KMS-11 (cell line): ENCODE results near the gene GSTT4.

Experiments
- H2AFZ ChIP-seq: fragments of 200-600 bp; sonication (generic); 2 replicates; pipeline ENCODE4 v1.6.1; 2016; ENCODE audit warnings: antibody characterized with exemption, mixed run types, low read depth
- H3K27ac ChIP-seq: fragments of 200-600 bp; sonication (generic); 2 replicates; pipeline ENCODE4 v1.6.1; 2016; ENCODE audit warnings: mild to moderate bottlenecking, mixed run types
- H3K27me3 ChIP-seq: fragments of 200-600 bp; sonication (generic); 2 replicates; pipeline ENCODE4 v1.6.1; 2017; ENCODE audit warnings: mild to moderate bottlenecking, low read depth, mixed run types, moderate library complexity; ENCODE audit not compliant: insufficient read depth
- H3K36me3 ChIP-seq: fragments of 200-600 bp; sonication (generic); 2 replicates; pipeline ENCODE4 v1.6.1; 2017; ENCODE audit warnings: mild to moderate bottlenecking, mixed run types; ENCODE audit not compliant: insufficient read depth
- H3K4me1 ChIP-seq: fragments of 200-600 bp; sonication (generic); 2 replicates; pipeline ENCODE4 v1.6.1; 2016; ENCODE audit warnings: mild to moderate bottlenecking, low read depth, mixed run types; ENCODE audit not compliant: poor library complexity, severe bottlenecking
- H3K4me2 ChIP-seq: fragments of 200-600 bp; sonication (generic); 2 replicates; pipeline ENCODE4 v1.7.0; 2016; ENCODE audit warnings: mild to moderate bottlenecking, mixed run types
- H3K4me3 ChIP-seq: fragments of 200-600 bp; sonication (generic); IDR thresholded peaks from 2 replicates; pipeline ENCODE4 v1.6.1; 2017; ENCODE audit warnings: low read depth, low read length, mixed read lengths; ENCODE audit not compliant: insufficient read depth
- H3K79me2 ChIP-seq: fragments of 200-600 bp; sonication (generic); 2 replicates; pipeline ENCODE4 v1.6.1; 2016; ENCODE audit warnings: low read depth, mixed run types; ENCODE audit not compliant: insufficient read depth
- H3K9ac ChIP-seq: fragments of 200-600 bp; sonication (generic); 2 replicates; pipeline ENCODE4 v1.6.1; 2016; ENCODE audit warnings: mild to moderate bottlenecking, mixed run types
- H4K20me1 ChIP-seq: fragments of 200-600 bp; sonication (generic); 2 replicates; pipeline ENCODE4 v1.6.1; 2016; ENCODE audit warnings: mild to moderate bottlenecking, mixed run types; ENCODE audit not compliant: insufficient read depth
- TF ChIP-seq, protein P1 (sequence below): fragments of 200-600 bp; sonication (generic); conservative IDR thresholded peaks from 2 replicates; pipeline ENCODE4 v1.6.1; 2017; ENCODE audit warnings: low read depth, mild to moderate bottlenecking, antibody characterized with exemption, low read length, moderate library complexity, mixed read lengths

GSTT4 gene

DNA sequence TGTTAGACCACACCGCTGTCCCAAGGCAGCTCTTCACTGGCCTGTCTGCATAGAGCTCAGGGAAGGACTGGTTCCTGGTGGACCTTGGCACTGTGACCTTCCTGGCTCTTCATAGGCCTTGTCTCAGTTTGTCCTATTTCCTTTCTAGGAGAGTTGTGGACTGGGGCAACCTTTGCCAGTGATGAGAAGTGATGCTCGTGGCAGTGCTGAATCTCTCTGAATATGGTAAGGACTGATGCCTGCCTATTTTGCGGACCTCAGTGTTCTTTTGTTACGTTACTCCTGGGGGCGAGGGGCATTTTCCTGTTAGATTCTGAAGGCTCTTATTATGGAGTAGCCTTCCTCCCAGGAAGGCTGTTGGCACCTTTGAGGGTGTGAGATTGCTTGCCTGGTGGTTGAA lies 30.0 kb upstream of the GSTT4 start:
- Histone ChIP-seq H3K36me3 (no peaks in the 10 kb centered on the region), H3K4me1 (peaks cover 2% of the 10 kb centered on the region), H2AFZ (no peak overlapping the region), H4K20me1 (no peaks in the 10 kb centered on the region), H3K27ac (no peak overlapping the region), H3K9ac (no peak overlapping the region), H3K4me2 (no peak overlapping the region), H3K79me2 (no peaks in the 10 kb centered on the region; the same call in 1 of the 2 replicates), H3K27me3 (no peaks in the 10 kb centered on the region), H3K4me3 (no peak overlapping the region)
- TF ChIP-seq, protein P1, sequence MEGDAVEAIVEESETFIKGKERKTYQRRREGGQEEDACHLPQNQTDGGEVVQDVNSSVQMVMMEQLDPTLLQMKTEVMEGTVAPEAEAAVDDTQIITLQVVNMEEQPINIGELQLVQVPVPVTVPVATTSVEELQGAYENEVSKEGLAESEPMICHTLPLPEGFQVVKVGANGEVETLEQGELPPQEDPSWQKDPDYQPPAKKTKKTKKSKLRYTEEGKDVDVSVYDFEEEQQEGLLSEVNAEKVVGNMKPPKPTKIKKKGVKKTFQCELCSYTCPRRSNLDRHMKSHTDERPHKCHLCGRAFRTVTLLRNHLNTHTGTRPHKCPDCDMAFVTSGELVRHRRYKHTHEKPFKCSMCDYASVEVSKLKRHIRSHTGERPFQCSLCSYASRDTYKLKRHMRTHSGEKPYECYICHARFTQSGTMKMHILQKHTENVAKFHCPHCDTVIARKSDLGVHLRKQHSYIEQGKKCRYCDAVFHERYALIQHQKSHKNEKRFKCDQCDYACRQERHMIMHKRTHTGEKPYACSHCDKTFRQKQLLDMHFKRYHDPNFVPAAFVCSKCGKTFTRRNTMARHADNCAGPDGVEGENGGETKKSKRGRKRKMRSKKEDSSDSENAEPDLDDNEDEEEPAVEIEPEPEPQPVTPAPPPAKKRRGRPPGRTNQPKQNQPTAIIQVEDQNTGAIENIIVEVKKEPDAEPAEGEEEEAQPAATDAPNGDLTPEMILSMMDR, result no peak

DNA sequence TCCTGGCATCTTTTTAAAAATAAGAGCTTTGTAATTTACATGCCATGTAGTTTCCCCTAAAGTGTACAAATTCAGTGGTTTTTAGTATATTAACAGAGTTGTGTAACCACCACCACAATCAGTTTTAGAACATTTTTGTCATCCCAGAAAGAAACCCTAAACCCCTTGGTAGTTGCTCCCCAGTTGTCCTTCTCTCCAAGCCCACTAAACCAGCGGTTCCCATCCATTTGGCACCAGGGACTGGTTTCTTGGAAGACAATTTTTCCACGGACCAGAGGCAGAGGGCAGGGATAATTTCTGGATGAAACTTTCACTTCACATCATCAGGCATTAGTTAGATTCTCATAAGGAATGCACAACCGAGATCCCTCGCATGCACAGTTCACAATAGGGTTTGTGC lies 28.5 kb upstream of the GSTT4 start:
- Histone ChIP-seq H3K4me3 (no peak overlapping the region), H3K9ac (no peak overlapping the region), H3K79me2 (peaks cover 6% of the 10 kb centered on the region; the same call in 1 of the 2 replicates), H3K27me3 (no peaks in the 10 kb centered on the region), H3K4me2 (no peak overlapping the region), H3K36me3 (no peaks in the 10 kb centered on the region), H3K27ac (no peak overlapping the region), H3K4me1 (peaks cover 4% of the 10 kb centered on the region), H4K20me1 (no peaks in the 10 kb centered on the region), H2AFZ (no peak overlapping the region)
- TF ChIP-seq, protein P1, result no peak

DNA sequence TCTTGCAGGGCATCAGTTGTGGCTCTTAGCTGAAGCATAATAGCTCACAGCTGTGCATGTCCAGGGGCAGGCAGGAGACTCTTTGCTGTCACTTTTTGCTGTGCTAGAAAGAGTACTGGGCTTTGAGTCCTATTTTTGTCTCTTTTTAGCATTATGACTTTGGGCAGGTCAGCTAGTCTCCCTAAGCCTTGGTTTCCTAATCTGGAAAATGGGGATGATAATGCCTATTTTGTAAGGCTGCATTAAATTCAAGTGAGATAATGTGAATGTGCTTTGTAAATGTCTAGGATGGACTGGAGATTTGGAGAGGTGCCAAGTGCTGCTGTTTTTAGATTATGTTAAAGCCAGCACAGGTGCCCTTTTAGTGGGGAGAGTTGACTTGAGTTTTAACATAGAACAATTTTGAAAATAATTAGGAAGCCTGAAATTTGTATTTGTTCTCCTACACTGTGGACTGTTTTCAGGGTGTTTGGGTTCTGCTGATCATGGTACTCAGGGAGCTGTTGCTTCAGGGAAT lies 25.0 kb upstream of the GSTT4 start:
- no peak overlapping the region for H3K27ac ChIP-seq

GRCh38 chr22:24029304-24029703 lies 24.1 kb upstream of the GSTT4 start:
- H3K4me1 ChIP-seq, result peaks cover 14% of the 10 kb centered on the region
- no peak overlapping the region for H3K4me3 ChIP-seq
- no peak overlapping the region for H3K27ac ChIP-seq
- no peaks in the 10 kb centered on the region for H4K20me1 ChIP-seq
- H3K27me3 ChIP-seq, result no peaks in the 10 kb centered on the region
- H3K9ac ChIP-seq, result no peak overlapping the region
- 0 out of 2 replicates have a peak, but pooled peaks cover 4% of the 10 kb centered on the region for H3K36me3 ChIP-seq
- peaks cover 19% of the 10 kb centered on the region; the same call in 1 of the 2 replicates for H3K79me2 ChIP-seq
- H2AFZ ChIP-seq, result no peak overlapping the region
- TF ChIP-seq, protein P1, result no peak
- H3K4me2 ChIP-seq, result no peak overlapping the region

More for the DNA sequence above, 25.0 kb upstream of the GSTT4 start:
- Histone ChIP-seq H3K4me2 (no peak overlapping the region), H3K4me1 (peaks cover 14% of the 10 kb centered on the region), H2AFZ (no peak overlapping the region), H3K79me2 (peaks cover 10% of the 10 kb centered on the region; the same call in 1 of the 2 replicates), H3K27me3 (no peaks in the 10 kb centered on the region), H3K4me3 (no peak overlapping the region), H3K9ac (no peak overlapping the region), H3K36me3 (0 out of 2 replicates have a peak, but pooled peaks cover 4% of the 10 kb centered on the region), H4K20me1 (no peaks in the 10 kb centered on the region)
- TF ChIP-seq, protein P1, result no peak
